Right lobe of liver (tissue), 4 donors: ENCODE measurements around the gene PTPRCAP.

ENCODE experiments used
- CTCF ChIP-seq, 4 donors: fragments of 200-600 bp in 3 of 4; fragments of 450-650 bp in 1 of 4; IDR thresholded peaks; one replicate each; pipeline versions ENCODE4 v1.5.1 to v1.8.0; 2016 to 2022; ENCODE audit warnings: antibody characterized with exemption in 4 of 4, mild to moderate bottlenecking in 2 of 4
- POLR2A ChIP-seq: fragments of 450-650 bp; IDR thresholded peaks from one replicate; pipeline ENCODE4 v1.6.1; 2017; ENCODE audit warnings: antibody characterized with exemption, mild to moderate bottlenecking
- donor health status: DM: no; HTN: no; CAD: no.
- donor health status: DM: no; HTN: no; CAD: no.
- donor health status: DM: no; HTN: yes; CAD: no.

GRCh38 chr11:67442504-67443404 lies 5.3 kb upstream of the PTPRCAP start:
- TF ChIP-seq CTCF (IDR thresholded peaks at IDR 0.05): no peak
- TF ChIP-seq POLR2A: no peak
